GM12891 (cell line): ENCODE results near the gene ATP2B2.

Source experiments
- DNase-seq: peaks from one replicate; pipeline ENCODE4 v3.0.0; 2011; ENCODE audit warnings: low spot score; ENCODE audit not compliant: insufficient read length
- FAIRE-seq: peaks from 2 replicates; lab custom pipeline; 2011; peaks lifted over from hg19 to GRCh38; lab: Jason Lieb, UNC
- PAX5 ChIP-seq: IDR thresholded peaks from 2 replicates; pipeline ENCODE4 v1.6.1; 2011; ENCODE audit warnings: low read length, moderate library complexity, mild to moderate bottlenecking; ENCODE audit not compliant: insufficient read depth, severe bottlenecking
- POLR2A ChIP-seq: IDR thresholded peaks from 2 replicates; pipeline ENCODE4 v1.6.1; 2011; ENCODE audit warnings: low read depth, low read length, control low read depth
- POLR2AphosphoS5 ChIP-seq: IDR thresholded peaks from 2 replicates; pipeline ENCODE4 v1.6.1; 2011; ENCODE audit warnings: low read depth, low read length, control low read depth
- POU2F2 ChIP-seq: IDR thresholded peaks from 2 replicates; pipeline ENCODE4 v1.6.1; 2011; ENCODE audit warnings: low read depth, mild to moderate bottlenecking, control low read depth, low read length, moderate library complexity
- SPI1 ChIP-seq: IDR thresholded peaks from 2 replicates; pipeline ENCODE4 v1.6.1; 2011; ENCODE audit warnings: low read depth, low read length, control low read depth
- TAF1 ChIP-seq: IDR thresholded peaks from 2 replicates; pipeline ENCODE4 v1.6.1; 2011; ENCODE audit warnings: low read depth, low read length, control low read depth

ATP2B2 gene

DNA sequence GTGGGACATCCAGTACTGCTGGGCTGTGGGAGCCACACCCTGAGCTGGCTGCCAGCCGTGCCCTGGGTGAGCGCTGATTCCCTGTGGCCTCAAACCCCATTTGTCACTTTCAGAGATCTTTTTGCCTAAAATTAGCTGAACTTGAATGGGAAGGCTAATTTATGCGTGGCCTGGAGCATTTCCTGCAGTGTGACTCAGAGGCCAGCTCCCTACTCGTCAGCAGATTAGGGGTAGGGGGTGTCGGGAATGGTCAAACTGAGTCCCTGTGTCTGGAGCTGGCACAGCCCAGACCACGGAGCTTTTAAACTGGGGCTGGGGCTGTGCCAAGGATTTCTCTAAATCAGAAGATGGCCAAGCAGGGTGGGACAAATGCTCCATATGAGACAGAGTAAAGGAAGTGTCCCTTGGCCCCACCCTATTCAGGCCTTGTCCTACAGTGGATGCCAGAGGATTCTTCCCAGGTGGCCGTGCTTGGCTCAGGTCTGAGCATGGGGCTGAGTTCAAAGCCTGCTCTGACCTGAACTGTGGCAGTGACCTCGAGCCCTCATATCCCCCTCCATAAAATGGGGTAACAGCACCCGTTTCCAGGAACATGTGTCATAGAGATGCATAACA, 59.7 kb downstream of the ATP2B2 start:
- TF ChIP-seq POLR2AphosphoS5 (no peak), PAX5 (no peak), POU2F2 (no peak), SPI1 (no peak), POLR2A (no peak), TAF1 (no peak)
- no peak for DNase-seq
- no peak for FAIRE-seq

DNA sequence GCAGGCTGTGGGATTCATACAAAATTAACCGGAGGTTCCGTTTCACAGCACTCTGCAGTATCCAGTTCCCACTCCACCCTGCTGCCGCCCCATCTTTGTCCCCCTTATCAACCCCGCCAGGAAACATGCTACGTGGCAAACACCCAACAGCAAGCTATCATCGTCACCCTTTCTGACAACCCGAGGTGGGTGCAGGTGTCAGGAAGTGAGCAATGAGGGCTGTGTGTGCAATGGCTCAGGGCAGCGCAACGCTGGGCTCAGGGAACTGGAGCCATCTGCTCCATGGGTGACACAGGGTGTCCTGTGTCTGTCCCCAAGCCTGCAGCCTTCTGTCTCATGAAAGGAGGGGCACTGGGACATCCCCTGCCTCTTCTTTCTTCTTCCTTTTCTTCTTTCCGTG, 60.9 kb downstream of the ATP2B2 start:
- TF ChIP-seq PAX5 = no peak
- no peak for TF ChIP-seq POLR2AphosphoS5
- TF ChIP-seq SPI1 = no peak
- TF ChIP-seq POLR2A = no peak
- no peak for TF ChIP-seq TAF1
- TF ChIP-seq POU2F2 = no peak
- FAIRE-seq (no peak), DNase-seq (no peak)

DNA sequence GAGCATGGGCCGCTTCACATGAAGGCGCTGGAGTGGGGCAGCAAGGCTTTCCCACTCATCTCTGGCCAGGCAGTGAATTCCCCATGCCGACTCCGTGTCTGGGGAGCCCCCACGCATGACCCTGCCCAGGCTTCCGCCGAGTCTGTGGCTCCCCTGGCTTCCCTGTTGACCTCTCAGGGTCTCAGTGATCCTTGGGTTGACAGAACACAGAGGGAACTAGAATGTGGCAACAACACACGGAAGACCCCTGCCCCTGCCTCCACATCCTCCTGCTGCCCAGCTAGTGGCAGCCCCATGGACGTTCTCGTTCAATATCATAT, 61.3 kb downstream of the ATP2B2 start:
- TF ChIP-seq POLR2AphosphoS5 = no peak
- no peak for TF ChIP-seq TAF1
- TF ChIP-seq POU2F2 = no peak
- no peak for TF ChIP-seq PAX5
- TF ChIP-seq POLR2A = no peak
- TF ChIP-seq SPI1 = no peak
- no peak for FAIRE-seq
- DNase-seq = no peak

DNA sequence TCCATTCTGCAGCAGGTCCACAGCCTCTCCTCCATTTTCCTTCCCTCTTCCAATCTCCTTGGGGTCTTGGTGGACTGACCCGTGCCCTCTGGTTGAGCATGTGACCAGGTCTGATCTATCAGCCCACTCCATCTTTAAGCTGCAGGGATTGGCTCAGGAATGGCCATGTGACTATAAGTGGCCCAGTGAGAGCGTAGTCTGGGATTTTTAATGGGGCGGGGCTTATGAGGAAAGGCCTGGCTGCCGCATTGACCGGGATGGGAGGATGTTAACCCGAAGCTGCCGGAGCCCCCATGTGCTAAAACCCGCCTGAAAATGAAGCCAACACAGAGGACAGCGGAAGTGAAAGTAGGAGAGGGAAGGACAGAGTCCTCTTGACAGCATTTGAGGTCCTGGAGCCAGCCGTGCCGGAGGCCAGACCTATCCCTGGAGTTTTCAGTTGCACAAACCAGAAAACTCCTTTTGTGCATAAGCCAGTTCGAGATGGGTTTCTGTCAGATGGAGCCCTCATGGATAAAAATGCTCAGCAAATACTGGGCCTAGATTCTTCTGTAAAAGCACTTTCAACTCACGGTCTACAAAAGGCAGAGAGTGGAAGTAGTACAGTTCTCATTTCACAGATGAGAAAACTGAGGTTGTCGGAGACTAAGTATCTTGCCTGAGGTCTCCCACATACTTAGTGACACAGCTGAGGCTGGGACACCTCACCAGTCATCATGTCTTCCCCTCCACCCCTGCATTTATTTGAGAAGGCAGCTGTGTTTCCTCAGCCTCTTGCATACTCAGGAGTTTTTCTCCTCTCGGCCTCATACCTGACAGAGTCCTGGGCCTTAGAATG, 61.9 kb downstream of the ATP2B2 start:
- TF ChIP-seq PAX5 (no peak), POLR2AphosphoS5 (no peak), SPI1 (no peak), TAF1 (no peak), POU2F2 (no peak), POLR2A (no peak)
- DNase-seq = no peak
- FAIRE-seq = no peak

DNA sequence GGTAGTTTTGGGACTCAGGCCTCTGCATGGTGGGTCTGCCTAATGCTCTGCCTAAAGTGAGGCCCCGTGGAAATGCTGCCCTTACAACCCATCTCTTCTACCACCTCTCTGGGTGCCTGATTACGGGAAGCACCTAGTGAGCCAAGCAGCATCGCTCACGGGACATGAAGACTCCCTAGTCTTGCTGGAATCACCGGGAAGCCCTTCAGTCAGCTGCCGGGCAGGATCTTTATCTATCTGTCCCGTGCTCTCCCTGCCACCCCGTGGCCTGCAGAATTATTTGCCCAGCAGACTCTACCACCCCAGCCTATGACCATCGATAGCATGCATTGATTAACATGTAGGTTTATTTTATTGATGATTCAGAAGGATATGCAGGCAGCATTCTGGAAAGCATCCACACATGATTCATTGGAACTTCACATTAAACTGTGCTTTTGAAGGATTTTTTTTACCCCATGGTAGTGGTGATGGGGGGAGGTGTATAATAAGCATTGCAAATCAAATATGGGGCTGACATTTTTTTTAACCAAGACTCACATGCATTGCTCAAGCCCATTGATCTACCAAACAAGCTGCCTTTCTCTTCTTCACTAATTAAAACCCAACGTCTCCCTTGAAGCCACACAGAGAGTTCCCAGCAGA, 63.1 kb downstream of the ATP2B2 start:
- FAIRE-seq (no peak), DNase-seq (no peak)
- TF ChIP-seq PAX5 = no peak
- TF ChIP-seq SPI1 = no peak
- no peak for TF ChIP-seq POLR2AphosphoS5
- TF ChIP-seq TAF1 = no peak

DNA sequence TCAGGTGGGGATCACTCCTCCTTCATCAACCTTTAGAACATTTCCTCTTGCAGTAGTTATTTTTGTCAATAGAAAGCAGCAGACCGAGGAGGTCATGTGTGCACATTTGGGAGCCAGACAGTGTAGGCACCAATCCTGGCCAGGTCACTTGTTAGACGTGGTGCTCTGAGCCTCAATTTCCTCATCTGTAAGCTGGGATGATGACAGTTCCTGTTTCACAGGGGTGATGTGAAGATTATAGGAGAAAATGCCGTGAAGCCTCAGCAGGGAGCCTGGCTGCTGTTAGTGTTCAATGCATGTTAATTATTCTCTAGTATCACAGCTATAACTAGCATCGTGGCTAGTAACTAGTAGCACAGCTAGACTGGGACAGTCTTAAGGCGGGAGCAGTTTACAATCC, 64.7 kb downstream of the ATP2B2 start:
- no peak for TF ChIP-seq SPI1
- TF ChIP-seq POLR2AphosphoS5 = no peak
- no peak for TF ChIP-seq POLR2A
- no peak for TF ChIP-seq TAF1
- TF ChIP-seq POU2F2 = no peak
- TF ChIP-seq PAX5 = no peak
- no peak for FAIRE-seq
- DNase-seq = no peak

DNA sequence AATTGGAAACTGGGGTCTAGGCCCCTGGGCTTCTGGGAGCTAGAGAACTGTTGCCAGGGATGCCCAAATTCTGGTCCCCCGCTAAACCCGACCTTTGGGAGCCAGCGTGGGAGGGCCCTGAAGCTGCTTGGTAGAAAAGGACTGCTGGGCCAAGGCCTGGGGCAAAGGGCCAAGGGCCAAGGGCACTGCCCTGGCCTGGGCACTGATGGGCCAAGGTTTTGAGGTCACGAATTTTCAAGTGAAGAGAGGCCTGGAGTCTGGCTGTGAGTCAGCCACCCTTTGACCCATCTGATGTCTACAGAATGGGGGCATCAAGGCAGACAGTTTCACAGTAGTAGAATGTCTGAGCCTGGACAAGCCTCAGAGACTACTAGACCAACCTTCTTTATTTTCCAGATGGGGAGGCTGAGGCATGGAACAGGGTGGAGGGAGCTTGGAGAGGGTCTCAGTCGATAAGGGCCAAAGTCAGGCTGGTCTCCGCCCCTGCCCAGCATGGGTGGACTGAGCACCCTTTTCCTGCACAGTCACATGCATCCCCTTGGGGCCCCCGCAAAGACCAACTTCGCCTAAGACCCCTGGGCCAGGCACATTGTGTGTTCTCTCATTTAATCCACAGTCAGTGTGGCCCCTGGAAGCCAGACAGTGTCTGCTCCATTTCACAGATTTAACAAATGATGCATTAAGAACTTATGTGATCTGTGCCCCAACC, 66.3 kb downstream of the ATP2B2 start:
- no peak for DNase-seq
- FAIRE-seq = no peak
- no peak for TF ChIP-seq PAX5
- TF ChIP-seq SPI1 = no peak
- TF ChIP-seq POLR2A = no peak
- no peak for TF ChIP-seq POLR2AphosphoS5
- TF ChIP-seq TAF1 = no peak
- TF ChIP-seq POU2F2 = no peak

DNA sequence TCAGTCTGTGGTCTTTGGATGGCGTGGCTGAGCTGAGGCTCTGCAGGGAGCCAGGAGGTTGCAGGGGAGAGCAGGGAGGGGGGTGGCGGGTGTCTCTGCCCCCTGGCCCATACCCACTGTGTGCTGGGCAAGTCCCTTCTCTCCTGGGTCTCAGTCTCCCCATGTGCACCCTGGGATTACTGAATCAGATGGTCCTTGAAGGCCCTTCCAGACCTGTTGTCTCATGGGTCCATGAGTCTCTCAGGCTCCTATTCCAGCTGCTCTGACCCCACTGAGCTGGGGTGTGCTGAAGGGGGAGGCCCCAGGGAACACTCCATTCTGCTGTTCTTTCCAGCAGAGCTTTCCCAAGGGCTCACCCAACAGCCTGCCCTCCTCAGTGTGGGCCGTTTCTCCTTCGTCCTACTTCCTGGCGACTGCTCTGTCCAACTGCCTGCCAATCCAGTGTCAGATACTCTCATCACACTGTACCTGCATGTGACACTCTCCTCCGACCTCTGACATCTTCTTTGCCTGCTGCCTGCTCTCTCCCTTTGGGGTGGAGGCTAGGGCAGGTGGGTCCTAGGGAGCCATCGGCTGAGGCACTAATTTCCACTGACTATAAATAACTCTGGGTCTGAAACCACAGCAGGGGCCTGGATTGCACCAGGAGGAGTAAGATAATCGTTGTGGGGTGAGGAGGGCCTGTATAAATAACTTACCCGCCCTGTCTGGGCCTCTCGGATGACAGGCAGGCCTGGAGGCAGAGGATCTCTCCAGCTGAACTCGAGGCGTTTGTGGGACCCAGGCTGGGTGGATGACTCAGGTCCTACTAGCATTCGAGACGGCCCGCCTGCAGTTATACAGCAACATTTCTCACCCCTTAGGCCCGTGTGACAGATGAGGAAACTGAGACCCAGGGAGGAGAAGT, 67.1 kb downstream of the ATP2B2 start:
- FAIRE-seq = no peak

DNA sequence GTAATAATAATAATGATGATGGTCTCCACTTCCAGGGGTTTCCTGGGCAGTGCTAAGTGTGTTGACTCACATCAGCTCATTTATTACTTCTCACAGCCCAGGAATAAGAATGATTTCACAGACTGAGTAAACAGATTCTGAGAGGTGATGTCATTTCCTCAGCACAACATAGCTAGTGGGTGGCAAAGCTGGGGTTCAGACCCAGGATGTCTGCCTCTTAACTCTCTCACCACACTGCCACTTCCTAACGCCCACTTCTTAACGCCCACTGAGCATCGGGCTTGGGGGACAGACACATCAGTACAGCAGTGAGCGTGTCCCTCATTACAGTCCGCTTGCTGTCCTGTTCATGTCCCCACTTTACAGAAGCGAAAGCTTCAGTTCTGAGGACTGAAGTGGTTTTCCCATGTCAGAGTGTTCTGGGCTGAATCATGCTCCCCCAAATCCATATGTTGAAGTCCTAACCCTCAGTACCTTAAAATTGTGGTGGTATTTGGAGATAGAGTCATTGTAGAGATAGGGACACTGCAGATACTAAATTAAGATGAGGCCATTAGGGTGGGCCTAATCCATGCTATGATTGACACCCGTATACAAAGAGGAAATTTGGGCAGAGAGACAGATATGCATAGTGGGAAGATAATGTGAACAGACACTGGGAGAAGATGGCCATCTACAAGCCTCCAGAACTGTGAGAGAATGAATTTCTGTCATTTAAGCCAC, 68.0 kb downstream of the ATP2B2 start:
- DNase-seq (peak; percentile 37), FAIRE-seq (peak; percentile 82)
- TF ChIP-seq POLR2A = no peak
- no peak for TF ChIP-seq SPI1
- no peak for TF ChIP-seq TAF1
- no peak for TF ChIP-seq POLR2AphosphoS5
- no peak for TF ChIP-seq PAX5
- no peak for TF ChIP-seq POU2F2

More for the DNA sequence above, 67.1 kb downstream of the ATP2B2 start:
- no peak for DNase-seq
- TF ChIP-seq PAX5 = no peak
- no peak for TF ChIP-seq POLR2AphosphoS5
- TF ChIP-seq SPI1 = no peak
- no peak for TF ChIP-seq POLR2A
- no peak for TF ChIP-seq TAF1
- TF ChIP-seq POU2F2 = no peak
